Activated T-helper 1 cell treated with anti-CD3 and anti-CD28 coated beads, Interleukin-2, amount 50 U/mL, for 16 hours (primary cell): ENCODE results near the gene CBX8.

Experiments
- DNase-seq, 2 donors: peaks; one replicate each; pipeline ENCODE4 v3.0.0-alpha.2; 2020; ENCODE audit warnings: low read depth in 1 of 2, low spot score in 1 of 2

CBX8 gene

DNA sequence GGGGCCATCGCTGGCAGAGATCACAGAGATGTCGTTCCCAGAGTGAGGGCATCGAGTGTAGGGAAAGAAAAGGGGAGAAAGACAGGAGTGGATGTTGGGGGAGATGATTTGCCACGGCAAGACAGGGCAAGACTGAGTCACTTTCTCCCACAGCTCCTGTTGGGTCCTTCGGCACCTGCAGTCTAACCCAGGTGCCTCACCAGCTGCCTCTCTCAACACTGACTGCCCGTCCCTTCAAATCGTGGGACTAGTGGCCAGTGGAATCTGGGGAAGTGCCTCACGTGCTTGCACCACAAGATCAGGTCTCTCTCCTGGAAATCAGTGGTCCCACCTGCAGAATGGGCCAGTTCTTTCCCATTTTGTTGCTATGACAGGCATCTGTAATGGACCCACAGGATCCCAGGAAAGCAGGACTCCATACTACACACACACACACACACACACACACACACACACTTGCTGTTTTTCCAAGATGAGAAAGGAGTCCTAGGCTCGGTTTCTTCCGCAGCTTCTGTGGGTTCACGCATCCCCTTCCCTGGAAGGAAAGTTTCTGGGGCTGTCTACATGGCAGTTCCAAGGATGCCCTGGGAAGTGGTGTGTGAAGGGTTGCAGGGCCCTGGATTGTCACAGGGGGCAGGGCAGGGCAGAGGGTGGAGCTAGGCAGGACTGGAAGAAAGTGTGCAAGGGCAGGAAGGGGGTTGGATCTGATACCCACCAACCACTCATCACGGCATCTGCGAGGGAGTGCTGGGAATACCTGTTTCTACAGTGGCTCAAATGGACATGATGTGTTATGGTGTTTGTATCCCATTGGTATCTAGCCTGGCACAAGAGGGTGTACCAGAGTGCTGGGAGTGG, 10.2 kb upstream of the CBX8 start:
- DNase-seq: no peak

- DNase-seq: no peak
Observed at GRCh38 chr17:79806446-79806760, 9.5 kb upstream of the CBX8 start.

- DNase-seq: no peak
Observed at GRCh38 chr17:79804856-79805696, 8.2 kb upstream of the CBX8 start.

DNA sequence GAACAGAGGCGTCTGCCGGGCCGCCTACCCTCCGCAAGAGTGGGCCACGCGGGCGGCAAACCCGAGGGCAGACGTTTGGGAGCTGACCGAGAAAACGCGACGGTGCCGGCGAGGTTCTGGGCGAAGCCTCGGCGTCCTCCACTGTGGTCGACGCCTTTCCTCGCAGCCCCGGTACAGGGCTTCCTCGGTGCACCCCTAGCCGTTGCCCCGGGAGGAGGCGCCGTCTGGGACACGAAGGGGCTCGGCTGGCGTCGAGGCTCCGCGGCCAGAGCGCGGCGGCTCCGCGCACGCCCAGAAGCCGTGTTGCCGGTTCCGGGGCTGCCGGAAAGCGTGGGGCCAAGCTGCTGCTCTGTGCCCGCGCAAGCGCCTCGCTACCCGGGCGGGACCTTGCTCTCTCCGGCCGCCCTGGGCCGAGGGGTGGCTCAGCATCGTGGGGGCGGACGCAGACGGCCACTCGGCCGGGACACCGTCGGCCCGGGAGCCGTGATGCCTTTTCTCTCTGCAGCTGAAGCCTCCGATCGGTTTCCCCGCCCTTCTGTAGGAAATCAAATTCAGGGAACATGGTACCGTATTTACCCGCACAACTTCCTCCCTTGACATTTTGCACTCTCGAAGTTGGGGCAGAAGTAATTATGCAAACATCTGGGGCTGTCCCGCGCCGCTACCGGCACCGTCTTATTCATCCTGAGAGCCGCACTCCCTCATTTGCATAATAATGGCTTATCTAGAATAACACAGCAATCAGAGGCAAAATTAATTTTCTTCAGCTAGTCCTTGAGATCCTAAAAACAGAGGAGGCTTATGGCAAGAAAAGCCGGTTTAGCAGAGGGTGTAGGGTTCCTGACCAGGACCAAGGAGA, 7.3 kb upstream of the CBX8 start:
- DNase-seq: peak in 1 of 2 donors; percentile 52

DNA sequence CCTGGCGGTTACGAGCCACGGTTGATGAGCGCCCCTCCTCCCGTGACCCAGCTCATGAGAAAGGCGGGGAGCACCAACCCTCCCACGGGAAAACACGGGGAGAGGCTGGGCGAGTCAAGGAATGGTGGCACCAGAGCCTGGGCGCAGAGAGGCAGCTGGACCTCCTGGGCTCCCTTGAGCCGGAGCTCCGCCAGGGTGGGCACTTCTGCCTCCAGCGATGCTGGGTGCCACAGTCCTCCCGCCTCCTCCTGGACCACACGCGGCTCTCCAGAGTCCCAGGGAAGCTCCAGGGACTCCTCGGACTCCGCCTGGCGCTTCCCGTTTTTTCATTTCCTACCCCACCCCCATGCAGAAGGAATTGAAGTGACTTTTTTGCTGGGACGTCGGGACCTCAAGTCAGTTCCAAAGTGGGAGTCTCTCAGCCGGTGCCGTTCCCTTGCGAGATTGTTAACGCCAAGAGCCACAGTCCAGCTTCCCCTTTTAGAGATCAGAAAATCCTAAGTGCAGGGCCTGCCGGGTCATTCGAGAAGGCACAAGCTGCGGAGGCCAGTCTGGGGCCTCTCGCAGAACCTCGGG, 6.6 kb upstream of the CBX8 start:
- no peak for DNase-seq

GRCh38 chr17:79802736-79803420, 6.0 kb upstream of the CBX8 start:
- no peak for DNase-seq

DNA sequence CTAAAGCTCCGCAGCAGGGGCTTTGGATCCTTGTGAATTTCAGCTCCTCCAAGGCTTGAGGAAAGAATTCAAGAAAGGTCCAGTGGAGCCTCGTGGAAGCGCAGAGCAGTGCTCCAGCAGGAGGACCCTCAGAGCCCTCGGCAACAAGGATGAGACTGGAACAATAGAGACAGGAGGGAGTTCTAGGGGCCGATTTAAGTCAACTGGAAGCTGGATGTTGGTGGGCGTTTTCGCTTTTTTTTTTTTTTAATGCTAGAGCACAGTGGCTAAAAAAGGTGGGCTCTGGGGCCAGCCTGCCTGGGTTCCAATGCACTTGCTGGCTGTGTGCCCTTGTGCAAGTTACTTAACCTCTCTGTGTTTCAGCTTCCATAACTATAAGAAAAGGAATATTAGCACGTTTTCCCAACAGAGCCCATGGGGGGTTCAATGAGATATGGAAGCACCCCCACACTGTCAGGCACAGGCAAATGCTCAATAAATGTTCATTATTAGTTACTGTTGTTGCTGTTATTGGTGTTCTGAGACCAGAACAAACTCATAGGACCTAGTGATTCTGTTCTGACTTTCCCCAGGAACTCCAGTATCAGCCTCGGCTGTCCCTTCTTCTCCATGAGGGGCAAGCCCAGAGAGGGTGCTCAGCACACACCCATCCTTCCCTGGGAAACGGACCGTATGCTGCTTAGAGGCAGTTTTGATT, 5.3 kb upstream of the CBX8 start:
- DNase-seq: no peak

- DNase-seq: no peak
Observed at GRCh38 chr17:79801156-79802038, 4.5 kb upstream of the CBX8 start.

DNA sequence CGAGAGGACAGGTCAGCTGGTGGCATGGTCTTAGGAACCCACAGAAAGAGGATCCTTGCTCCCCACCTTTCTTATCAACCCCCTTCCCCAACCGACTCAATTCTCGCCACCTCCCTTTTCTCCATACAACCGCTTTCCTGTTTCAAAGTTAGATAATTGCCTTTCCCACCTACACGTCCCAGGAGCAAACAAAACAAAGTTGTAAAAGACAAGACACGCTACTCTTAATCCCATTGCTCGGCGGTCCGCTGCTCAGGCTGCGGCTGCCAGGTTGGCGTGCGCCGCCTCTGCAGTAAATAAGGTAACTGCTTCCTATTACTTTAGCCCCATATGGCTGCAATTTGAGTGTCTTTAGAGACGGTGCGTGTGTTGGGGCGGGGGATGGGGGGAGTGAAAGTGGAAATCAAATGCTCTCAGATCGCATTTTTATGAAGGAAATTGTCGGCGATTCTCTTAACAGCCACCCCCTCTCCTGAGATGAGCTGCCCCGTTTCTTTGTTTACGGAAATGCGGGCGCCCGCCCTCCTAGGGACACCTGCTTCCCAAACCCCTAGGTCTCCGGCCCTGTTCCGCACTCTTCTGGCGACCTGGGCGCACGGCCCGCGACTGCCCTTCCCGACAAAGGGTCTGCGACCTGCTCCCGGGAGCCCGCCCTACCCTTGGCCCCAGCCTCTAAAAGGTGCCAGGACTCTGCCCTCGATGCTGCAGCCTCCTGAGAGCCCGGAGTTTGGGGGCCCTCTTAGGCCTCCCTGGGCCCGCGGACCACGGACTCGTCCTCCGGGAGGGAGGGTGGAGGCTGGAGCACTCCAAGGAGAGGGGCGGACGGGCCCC, 3.7 kb upstream of the CBX8 start:
- DNase-seq: no peak

- DNase-seq: no peak
Observed at GRCh38 chr17:79799538-79800324, 2.9 kb upstream of the CBX8 start.

GRCh38 chr17:79799174-79799537, 2.3 kb upstream of the CBX8 start:
- DNase-seq: no peak

DNA sequence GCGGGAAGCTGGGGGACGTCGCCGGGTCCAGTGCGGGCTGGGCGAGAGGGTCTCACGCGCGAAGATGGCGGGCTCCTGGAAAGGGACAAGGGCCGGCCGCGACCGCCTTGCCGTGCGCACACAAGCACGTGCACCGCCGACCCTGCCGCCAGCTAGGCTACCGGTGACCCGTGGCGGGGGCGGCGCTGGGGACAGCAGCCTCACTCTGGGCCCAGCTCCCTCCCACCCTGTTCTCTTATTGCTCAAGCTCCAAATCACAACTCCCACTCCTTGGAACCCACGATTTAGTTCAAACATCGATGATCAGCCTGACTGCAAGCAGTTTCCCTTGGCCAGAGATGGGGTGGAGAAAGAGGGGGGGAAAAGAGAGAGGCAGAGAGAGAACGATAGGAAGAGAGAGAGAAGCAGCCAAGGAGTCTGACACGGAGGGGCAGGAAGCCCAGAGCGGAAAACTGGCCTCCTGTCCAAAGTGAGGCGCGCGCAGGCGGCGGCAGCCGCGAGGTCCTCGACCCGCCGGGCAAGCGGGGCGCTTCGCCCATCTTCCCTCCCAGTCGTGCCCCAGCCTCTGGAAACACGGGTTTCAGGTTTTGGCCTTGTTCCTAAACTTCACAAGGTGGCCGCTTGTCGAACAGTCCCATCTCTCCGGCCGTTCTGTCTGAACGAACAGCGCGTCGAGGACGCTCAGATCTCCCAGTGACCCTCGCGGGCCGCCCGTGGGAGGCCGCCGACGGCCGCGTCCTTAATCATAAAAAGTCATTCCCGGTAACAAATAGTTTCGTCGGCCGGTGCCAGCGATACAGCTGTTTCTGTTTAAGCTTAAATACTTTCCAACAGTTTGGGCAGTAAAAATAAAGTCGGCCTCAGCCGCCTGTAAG, 1.7 kb upstream of the CBX8 start:
- DNase-seq: no peak

DNA sequence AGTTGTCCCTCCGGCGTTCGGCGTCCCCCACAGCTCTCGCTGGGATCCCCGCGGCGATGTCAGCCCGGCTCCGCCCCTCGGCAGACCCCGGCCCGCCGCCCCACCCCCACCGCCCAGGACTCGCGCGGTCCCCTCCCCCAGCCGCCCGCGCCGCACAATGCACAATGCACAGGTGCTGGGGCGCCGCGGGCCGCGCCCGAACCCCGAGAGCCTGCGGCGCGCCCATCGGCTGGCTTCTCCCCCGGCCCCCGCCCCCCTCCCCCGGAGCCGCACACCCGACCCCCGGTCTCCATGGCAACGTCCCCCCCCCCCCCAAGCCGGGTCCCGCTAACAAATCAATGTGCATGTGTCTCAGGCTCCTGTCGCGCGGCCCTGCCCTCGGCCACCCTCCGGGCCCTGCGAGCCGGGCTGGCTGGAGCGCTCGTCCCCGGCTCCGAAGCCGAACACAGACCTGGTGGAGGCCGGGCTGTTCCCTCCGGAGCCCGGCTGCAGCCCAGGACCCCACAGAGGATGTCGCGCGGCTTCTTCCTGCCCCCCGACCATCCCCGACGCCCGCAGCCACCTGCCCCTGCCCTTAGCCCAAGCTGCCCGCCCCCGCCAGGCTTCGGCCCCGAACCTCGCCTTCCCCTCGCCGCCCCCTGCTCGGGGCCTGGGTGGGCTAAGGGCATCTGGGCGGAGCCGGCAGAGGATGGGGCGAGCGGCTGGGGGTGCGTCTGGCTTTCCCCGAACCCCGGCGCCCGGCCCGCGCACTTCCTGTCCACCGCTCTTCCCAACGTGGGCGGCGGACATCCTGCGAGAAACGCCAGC, 818 bp upstream of the CBX8 start:
- DNase-seq: no peak

GRCh38 chr17:79796444-79796762, 474 bp downstream of the CBX8 start:
- DNase-seq: no peak

DNA sequence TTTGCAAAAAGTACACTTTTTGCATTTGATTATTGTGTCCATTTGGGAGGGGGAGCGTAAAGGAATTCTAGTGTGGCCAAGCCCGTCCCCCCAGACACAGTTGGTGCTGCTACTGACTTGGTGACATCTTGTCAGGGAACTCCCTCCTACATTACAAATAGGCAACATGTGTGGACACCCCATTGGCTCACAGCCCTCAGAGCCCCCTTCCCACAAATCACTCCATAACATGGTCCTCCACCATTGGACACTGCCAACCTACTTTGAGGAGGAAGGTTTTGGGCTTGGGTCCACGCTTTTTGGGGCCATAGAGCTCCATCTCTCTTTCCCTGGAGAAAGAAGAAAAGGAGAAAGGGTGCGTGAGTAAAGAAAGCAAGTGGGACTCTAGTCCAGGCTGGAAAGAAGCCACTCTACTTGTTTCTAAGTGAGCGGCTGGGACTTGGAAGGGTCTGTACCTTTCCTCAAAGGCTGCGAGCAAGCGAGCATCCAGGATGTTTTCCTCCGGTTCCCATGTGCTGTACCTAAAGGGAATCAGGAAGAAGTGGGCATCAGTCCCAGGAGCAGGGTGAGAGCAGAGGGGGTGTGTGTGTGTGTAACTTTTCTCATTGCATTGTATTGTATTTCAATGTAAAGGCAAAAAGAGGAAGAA, 958 bp downstream of the CBX8 start:
- no peak for DNase-seq
